Measurements from ENCODE around the gene TTC33.

TTC33 gene

GRCh38 chr5:40560474-40561110 is 195.2 kb downstream of the TTC33 start:
- no peak for DNase-seq

GRCh38 chr5:40559306-40559705 is 196.5 kb downstream of the TTC33 start:
- no peak for DNase-seq

GRCh38 chr5:40557501-40557900 is 198.3 kb downstream of the TTC33 start:
- no peak for DNase-seq

GRCh38 chr5:40556811-40557210 is 198.9 kb downstream of the TTC33 start:
- no peak for DNase-seq

GRCh38 chr5:40555886-40556285 is 199.9 kb downstream of the TTC33 start:
- no peak for DNase-seq

GRCh38 chr5:40554813-40555212 is 200.9 kb downstream of the TTC33 start:
- no peak for DNase-seq

- DNase-seq = no peak
Measured at GRCh38 chr5:40554054-40554453, 201.7 kb downstream of the TTC33 start.

GRCh38 chr5:40552981-40553380 is 202.8 kb downstream of the TTC33 start:
- no peak for DNase-seq

GRCh38 chr5:40551496-40552491 is 204.0 kb downstream of the TTC33 start:
- no peak for DNase-seq

GRCh38 chr5:40550481-40550880 is 205.3 kb downstream of the TTC33 start:
- DNase-seq = no peak

GRCh38 chr5:40549616-40550015 is 206.1 kb downstream of the TTC33 start:
- DNase-seq = no peak

GRCh38 chr5:40547994-40548575 is 207.7 kb downstream of the TTC33 start:
- DNase-seq = no peak

GRCh38 chr5:40547557-40547956 is 208.2 kb downstream of the TTC33 start:
- DNase-seq = no peak

GRCh38 chr5:40540301-40540700 is 215.5 kb downstream of the TTC33 start:
- no peak for DNase-seq

- DNase-seq = no peak
Measured at GRCh38 chr5:40524677-40525076, 231.1 kb downstream of the TTC33 start.

- no peak for DNase-seq
Measured at GRCh38 chr5:40521925-40522324, 233.8 kb downstream of the TTC33 start.

GRCh38 chr5:40521108-40521785 is 234.5 kb downstream of the TTC33 start:
- no peak for DNase-seq

GRCh38 chr5:40518485-40518917 is 237.3 kb downstream of the TTC33 start:
- no peak for DNase-seq

- no peak for DNase-seq
Measured at GRCh38 chr5:40515476-40515875, 240.3 kb downstream of the TTC33 start.

GRCh38 chr5:40514976-40515375 is 240.8 kb downstream of the TTC33 start:
- no peak for DNase-seq

GRCh38 chr5:40511801-40512200 is 244.0 kb downstream of the TTC33 start:
- no peak for DNase-seq

GRCh38 chr5:40507095-40507494 is 248.7 kb downstream of the TTC33 start:
- DNase-seq = no peak

GRCh38 chr5:40505031-40505430 is 250.7 kb downstream of the TTC33 start:
- no peak for DNase-seq

All from COR-L47 (cell line).